Measurements from ENCODE around the gene PRORP. TPM values are rescaled to one million over a fixed set of nuclear protein-coding genes. Genes with fewer than 3 reads are reported as not detected.
"Not testable (repeated sequence)": the region's sequence is repeated elsewhere in the genome, so short reads cannot be mapped to it uniquely, and the experiment has no call there.

PRORP gene
- 31.0 and 36.2 TPM in 2 replicates for total RNA-seq

DNA sequence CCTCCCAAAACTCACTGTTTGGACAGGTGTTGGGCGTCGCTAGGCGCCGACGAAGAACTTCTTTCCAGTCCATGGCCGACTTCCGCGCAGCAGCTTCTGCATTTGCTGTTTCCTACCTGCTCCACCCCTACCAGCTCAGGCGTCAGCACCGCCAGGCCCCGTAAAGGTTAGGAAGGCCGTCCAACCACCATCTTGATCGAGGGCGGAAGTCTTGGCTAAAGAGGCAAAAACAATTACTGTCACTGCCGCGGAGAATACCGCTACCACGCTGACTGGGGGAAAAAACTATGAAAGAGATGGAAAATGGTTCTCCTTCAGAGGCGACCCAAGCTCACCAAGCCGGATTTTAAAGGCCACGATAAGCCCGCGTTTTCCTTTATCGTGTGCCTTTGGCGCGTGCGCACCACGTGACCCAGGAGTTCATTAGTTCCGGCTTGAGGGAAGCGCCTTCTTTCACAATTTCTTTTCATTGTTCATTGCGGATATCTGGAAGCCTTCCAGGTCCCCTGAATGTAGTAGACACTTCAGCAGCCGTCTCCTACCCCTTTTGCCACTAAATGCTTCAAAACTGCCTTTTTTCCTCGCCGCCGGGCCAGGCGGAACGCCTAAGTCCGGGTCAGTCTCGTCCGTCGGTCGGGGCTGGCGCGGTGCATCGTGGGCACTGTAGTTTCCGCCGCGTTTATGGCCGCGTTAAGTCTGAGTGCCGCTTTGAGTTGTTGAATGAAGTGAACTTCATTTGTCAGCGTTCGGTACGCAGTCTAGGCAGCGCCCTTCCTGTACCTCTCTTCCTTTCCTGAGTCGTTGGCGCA lies at the start of gene PRORP, which contains the start of gene PPP2R3C:
Gene PRORP (plus strand): TSS at position 666 of the 809 bp plus-strand sequence. CDS start 694 bp downstream, outside the sequence.
Gene PPP2R3C (minus strand): TSS at position 104 of the 809 bp plus-strand sequence. CDS start 31 bp downstream, at position 73.
- DNase-seq (ENCODE audit: low read depth, low spot score), result peak; percentile 83

DNA sequence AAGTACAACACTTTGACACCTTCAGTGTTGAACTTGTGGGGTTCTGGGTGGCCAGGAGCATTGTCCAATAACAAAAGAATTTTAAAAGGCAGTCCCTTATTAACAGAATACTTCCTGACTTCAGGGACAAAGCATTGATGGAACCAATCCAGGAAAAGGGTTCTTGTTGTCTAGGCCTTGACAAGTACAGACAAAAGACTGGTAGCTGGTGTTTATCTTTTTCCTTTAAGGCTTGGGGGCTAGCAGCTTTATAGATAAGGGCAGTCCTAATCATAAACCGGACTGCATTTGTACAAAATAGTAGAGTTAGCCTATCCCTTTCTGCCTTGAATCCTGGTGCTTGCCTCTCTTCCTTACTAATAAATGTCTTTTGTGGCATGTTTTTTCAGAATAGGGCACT lies 48.9 kb upstream of the PRORP start:
- no peak for DNase-seq (ENCODE audit: low read depth, low spot score)

DNA sequence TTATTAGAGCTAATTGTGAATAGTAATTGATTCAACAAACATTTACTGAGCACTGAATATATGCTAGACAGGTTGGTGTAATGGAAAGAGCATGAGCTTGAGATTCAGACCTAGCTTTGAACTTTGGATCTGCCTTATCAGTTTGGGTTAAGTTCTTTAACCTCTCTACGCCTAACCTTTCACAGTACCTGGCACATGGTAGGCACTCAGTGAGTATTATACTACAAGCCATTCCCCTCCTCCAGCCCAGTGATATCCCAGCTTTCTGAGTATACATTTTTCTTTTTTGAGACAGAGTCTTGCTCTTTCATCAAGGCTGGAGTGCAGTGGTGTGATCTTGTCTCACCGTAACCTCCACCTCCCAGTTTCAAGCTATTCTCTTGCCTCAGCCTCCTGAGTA lies 44.3 kb upstream of the PRORP start:
- DNase-seq (ENCODE audit: low read depth, low spot score), result no peak

DNA sequence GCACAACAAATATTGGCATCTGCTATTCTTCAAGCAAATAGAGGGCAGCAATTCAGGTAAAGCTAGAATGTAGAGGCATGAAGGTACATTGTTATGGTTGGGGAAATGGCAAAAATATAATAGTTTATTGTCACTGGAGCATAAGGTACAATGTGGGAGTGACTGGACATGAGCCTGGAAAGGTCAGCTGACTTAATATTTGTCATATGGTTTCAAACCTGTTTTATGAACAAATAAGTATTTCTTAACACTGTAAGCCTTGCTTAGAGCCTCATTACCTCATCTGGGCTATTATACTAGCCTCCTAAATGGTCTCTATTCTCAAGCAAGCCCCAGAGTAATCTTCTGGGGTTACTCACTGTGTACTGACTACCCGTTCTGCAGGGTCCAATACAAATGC lies 42.6 kb upstream of the PRORP start:
- DNase-seq (ENCODE audit: low read depth, low spot score), result no peak

DNA sequence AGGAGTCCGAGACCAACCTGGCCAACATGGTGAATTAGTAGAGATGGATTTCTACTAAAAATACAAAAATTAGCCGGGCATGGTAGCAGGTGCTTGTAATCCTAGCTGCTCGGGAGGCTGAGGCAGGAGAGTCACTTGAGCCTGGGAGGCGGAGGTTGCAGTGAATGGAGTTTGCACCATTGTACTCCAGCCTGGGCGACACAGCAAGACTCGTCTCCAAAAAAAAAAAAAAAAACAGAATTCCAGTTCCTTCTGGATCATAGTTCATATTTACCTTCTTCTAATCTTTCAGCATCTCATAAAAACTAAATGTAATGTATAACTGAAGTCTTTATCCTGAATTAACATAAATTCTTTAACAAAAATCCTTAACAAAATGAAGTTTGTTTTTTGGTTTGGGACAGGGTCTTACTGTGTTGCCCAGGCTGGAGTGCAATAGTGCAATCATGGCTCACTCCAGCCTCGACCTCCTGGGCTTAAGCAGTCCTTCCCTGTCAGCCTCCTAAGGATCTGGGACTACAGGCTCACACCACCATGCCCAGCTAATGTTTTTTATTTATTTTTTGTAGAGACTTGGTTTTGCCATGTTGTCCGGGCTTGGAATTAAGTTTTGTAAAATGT lies 38.7 kb upstream of the PRORP start:
- DNase-seq (ENCODE audit: low read depth, low spot score), result no peak

DNA sequence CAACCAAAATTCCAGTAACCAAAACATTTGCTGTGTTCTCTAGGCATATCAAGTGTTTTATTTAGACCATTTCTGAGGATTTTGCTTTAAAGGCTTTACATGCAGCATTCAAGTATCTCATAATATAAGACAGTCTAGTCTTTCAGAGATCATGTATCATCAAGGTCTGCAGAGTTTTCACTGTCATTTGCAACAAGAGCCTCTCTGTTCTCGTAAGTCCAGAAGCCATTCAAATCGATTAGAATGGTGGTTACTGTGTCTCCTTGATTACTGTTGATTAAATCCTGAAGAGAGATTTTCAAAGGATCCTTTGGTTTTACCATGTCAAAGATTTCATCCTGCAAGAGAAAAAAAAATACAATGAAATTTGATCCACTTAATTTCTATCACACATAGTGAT lies 36.9 kb upstream of the PRORP start:
- DNase-seq (ENCODE audit: low read depth, low spot score), result no peak

DNA sequence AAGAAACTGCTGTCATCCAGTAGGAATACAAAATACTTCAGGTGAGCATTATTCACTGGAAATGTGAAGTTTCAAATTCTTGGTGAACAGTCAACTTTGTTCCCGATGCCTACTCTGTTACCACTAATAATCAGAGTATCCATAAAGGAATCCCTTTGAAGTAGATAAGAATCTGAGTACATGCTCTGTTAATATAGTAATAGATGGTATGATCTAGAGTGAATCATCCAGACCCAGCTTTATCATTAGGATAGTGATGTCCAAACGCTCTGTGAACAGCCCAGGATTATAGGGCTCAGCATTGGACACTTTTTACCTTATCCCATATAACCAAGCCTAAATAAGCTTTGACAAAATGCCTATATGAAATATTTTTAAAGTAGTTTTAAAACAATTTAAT lies 33.8 kb upstream of the PRORP start:
- DNase-seq (ENCODE audit: low read depth, low spot score), result no peak

DNA sequence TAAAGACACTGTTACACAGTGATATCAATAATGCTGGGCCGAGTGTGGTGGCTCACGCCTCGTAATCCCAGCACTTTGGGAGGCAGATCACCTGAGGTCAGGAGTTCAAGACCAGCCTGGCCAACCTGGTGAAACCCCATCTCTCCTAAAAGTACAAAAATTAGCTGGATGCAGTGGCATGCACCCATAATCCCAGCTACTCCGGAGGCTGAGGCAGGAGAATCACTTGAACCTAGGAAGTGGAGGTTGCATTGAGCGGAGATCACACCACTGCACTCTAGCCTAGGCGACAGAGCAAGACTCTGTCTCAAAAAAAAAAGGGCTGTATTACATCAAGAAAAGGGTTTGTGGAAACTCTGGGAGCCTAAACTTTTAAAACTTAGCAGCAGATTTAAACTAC lies 27.7 kb upstream of the PRORP start:
- DNase-seq (ENCODE audit: low read depth, low spot score), result not testable (repeated sequence)

DNA sequence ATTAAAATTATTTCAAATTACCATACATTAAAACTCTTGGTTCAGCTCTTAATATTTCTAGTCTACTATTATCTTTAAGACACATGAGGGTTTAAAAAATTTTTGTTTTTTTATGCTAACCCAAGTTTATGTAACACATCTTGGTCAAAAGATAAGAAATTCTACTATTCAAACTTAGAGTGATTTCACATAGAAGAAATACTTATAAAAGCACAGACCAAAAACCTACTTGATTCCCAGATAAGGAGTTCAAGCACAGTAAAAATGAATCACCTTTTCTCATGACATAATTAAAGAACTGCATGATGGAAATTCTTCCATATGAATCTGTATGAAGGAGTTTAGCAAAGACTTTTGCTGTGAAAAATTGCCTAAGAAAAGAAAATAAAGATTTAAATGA lies 14.5 kb upstream of the PRORP start:
- no peak for DNase-seq (ENCODE audit: low read depth, low spot score)

DNA sequence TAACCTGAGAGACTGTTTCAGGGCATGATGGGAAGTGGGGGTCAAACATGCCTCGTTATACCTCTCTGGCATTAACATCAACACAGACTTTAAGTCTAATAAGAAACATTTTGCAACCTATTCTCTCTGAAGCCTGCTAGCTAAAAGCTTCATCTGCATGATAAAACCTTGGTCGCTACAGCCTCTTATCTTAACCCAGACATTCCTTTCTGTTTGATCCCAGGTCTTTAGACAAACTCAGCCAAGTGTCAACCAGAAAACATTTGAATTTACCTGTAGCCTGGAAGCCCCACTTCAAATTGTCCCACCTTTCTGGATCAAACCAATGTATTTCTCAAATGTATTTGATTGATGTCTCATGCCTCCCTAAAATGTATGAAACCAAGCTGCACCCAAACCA lies 9.7 kb upstream of the PRORP start:
- DNase-seq (ENCODE audit: low read depth, low spot score), result no peak

DNA sequence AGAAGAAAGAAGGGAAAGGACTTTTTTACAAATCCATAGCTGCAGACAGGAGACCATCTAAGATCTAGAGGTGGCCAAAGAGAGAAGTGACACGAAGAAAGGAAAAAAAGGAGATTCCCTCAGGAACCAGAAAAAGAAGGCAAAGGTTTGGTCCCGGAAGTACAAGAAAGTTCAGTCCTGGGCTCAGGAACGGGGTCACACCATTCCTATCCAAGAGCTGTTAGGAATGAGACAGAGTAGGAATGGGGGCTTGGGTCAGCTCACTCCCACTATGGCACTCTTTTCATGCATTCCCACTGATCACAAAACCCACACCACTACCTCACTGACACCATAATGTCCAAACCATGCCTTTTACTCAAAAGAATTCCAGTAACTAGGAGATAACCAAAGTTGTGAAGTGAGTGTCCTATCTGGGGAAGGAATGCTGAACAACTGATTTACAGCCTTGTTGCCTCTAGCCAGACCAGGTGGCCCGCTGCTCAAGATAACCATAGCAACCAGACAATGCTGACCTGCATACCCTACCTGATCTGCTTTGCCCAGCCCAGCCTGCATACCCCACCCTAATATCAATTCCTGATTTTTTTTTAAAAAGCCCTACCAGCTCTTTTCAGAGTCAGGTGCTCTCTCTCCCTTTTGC lies 8.9 kb upstream of the PRORP start:
- no peak for DNase-seq (ENCODE audit: low read depth, low spot score)

DNA sequence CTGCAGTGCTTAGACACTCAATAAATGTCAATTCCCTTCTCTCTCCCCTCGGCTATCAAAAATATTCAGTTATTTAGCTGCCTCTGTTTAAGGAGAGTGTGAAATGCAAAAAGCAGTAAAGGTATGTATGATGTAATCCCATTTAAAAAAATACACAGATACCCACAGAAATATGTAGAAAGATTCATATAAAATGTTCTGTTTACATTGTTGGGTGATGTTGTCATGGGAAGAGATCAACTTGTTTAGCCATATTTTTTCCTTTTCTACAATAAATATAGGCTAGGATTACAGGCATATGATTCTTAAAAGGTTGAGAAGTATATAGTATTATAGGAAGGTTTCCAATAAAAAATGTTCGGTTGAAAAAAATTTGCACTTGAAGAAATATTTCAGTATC lies 8.3 kb upstream of the PRORP start:
- no peak for DNase-seq (ENCODE audit: low read depth, low spot score)

DNA sequence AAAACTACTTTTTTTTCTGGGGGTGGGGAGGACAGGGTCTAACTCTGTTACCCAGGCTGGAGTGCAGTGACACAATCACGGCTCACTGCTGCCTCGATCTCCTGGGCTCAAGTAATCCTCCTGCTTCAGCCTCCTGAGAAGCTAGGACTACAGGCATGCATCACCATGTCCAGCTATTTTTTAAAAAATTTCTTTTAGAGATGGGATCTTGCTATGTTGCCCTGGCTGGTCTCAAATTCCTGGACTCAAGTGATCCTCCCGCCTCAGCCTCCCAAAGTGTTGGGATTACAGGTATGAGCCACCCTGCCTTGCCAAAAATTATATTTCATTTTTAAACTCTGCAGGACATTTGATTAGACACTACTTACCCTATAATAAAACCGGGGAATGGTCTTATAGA lies 6.1 kb upstream of the PRORP start:
- DNase-seq (ENCODE audit: low read depth, low spot score), result no peak

DNA sequence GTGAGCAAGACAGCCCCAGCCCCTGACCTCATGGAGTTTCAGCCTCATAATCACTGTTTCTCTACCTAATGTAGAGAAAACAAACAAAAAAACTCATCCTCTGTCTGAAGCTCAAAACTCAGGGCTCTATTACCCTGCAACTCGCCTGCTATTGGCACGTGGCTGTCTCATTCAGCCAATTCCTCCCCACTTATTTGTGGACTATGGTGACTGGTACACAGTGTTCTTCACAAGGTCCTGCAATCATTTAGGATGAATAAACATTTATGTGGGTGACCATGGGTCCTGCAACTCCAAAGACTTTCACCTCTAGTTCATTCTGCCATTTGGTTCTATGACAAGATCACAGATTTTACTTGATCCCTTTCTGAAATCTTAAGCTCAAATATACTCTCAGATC lies 5.2 kb upstream of the PRORP start:
- no peak for DNase-seq (ENCODE audit: low read depth, low spot score)

DNA sequence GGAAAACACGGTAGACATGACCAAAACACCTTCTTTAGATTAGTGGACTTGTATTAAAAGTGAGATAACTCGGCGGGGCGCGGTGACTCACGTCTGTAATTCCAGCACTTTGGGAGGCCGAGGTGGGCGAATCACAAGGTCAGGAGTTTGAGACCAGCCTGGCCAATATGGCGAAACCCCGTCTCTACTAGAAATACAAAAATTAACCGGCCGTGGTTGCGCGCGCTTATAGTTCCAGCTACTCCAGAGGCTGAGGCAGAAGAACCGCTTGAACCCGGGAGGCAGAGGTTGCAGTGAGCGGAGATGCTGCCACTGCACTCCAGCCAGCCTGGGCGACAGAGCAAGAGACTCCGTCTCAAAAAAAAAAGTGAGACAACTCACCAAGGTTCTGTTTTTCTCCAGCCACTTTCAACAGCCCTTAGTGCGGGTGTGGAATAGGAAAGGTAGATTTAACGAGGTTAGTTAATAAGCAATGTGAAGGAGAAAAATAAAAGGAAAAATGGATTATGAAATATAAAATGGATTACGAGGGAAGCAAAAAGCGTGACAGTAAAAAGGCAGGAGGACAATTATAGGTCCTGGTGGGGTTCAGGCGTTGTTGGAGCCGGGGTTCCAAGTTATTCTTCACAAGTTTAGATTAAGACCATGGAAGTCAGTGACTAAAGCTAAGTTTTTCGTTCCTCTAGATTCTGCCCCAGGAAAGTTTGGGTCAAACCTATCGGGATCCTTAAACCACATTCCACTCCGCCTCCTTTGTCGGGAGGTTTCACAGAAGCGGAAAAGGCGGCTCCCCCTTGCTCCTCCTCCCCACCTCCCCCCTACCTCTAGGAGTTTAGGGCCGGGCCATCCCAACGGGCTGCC lies 1.1 kb upstream of the PRORP start:
- no peak for DNase-seq (ENCODE audit: low read depth, low spot score)

DNA sequence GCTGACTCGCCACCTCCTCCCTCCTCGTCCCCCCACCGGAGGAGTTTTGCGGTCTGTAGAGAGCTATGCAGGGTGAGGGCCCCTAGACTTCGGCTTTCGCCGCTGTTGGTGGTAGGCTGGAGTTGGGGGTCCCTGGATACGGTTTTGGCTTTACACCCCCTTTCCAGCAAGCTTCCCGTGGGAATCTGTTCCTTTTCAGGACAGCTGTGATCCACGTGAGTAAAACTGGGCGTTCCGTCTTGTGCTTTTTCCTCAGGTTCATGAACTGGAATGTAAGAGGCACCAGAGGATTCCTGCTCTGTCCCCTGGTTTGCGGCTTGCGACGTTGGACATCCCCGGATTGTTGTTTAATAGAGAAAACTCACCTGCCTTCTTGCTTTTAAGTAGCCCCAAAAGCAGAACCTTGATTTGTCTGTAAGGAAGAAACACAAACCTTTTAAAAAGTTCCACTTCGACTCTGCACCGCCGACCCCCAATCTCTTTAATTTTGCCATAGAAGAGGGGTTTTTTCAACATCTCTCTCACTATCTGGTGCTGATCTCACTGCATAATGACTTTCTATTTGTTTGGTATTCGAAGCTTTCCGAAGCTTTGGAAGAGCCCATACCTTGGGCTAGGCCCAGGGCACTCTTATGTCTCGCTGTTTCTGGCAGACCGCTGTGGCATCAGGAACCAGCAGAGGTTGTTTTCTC lies 490 bp downstream of the PRORP start:
- no peak for DNase-seq (ENCODE audit: low read depth, low spot score)

DNA sequence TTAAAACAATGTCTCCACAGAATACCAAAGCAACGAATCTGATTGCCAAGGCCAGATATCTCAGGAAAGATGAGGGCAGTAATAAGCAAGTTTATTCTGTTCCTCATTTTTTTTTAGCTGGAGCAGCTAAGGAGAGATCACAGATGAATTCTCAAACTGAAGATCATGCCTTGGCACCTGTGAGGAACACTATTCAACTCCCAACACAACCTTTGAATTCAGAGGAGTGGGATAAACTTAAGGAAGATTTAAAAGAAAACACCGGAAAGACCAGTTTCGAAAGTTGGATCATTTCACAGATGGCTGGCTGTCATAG lies 994 bp downstream of the PRORP start:
- DNase-seq (ENCODE audit: low read depth, low spot score), result no peak

DNA sequence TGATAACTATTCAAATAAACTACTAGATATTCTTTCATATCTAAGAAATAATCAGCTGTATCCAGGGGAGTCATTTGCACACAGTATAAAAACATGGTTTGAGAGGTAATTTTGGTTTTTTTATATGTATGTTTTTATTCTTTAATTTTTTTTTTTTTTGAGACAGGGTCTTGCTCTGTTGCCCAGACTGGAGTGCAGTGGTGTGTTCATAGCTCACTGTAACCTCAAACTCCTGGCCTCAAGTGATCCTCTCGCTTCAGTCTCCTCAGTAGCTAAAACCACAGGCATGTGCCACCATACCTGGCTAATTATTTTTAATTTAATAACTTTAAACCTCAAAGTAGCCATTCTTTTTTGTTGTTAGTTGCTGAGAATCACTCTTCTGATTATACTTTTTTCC lies 1.8 kb downstream of the PRORP start:
- DNase-seq (ENCODE audit: low read depth, low spot score), result no peak

DNA sequence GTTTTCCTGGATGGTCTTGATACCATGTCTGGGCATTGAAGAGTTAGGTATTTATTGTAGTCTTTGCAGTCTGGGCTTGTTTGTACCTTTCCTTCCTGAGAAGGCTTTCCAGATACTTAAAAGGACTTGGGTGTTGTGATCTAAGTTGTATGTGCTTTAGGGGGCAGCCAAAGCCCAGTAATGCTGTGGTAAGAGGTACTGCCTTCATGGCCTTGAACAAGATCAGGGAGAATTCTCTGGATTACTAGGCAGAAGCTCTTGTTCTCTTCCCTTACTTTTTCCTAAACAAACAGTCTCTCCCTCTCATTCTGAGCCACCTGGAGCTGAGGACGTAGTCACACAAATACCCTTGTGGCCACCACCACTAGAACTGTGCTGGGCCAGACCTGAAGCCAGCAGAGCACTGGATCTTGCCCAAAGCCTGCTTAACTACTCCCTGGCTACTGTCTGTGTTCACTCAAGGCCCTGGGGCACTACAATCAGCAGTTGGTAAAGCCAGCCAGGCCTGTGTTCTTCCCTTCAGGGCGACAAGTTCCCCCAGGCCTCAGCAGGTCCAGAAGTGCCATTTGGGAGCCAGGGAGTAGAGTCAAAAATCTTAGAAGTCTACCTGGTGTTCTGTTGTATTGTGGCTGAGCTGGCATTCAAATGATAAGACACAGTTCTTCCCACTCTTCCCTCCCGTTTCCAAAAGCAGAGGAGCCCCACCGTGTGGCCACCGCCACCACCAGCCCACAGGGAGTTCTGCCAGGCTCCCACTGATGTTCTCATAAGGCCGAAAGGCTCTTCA lies 11.4 kb downstream of the PRORP start:
- DNase-seq (ENCODE audit: low read depth, low spot score), result no peak
